Esophagus (tissue), 2 donors: ENCODE results near the gene PODXL2. TPM values are rescaled to one million over a fixed set of nuclear protein-coding genes. Genes with fewer than 3 reads are reported as not detected.

Source experiments
- H3K27ac ChIP-seq, 2 donors: one replicate each; pipeline ENCODE4 v1.5.1; 2013; ENCODE audit warnings: low read depth in 2 of 2, mild to moderate bottlenecking in 2 of 2, inconsistent platforms in 1 of 2, low read length in 1 of 2, moderate library complexity in 1 of 2
- H3K27me3 ChIP-seq, 2 donors: one replicate each; pipeline ENCODE4 v1.6.1; 2013; ENCODE audit warnings: low read length in 2 of 2, control low read depth in 1 of 2, mild to moderate bottlenecking in 1 of 2; ENCODE audit not compliant: insufficient read depth in 2 of 2, control insufficient read depth in 1 of 2
- H3K36me3 ChIP-seq, 2 donors: one replicate each; pipeline ENCODE4 v1.6.1; 2013; ENCODE audit warnings: low read length in 1 of 2; ENCODE audit not compliant: control insufficient read depth in 2 of 2, insufficient read depth in 2 of 2
- H3K4me1 ChIP-seq, 2 donors: one replicate each; pipeline ENCODE4 v1.6.1; 2013; ENCODE audit warnings: low read length in 1 of 2; ENCODE audit not compliant: control insufficient read depth in 2 of 2, insufficient read depth in 2 of 2
- H3K4me3 ChIP-seq, 2 donors: one replicate each; pipeline ENCODE4 v1.5.1; 2013; ENCODE audit warnings: low read length in 2 of 2, mild to moderate bottlenecking in 2 of 2, low read depth in 1 of 2, moderate library complexity in 1 of 2
- H3K9me3 ChIP-seq, 2 donors: one replicate each; pipeline ENCODE4 v1.6.1; 2013; ENCODE audit warnings: mild to moderate bottlenecking in 2 of 2, low read depth in 1 of 2, low read length in 1 of 2, moderate library complexity in 1 of 2; ENCODE audit not compliant: control insufficient read depth in 2 of 2, insufficient read depth in 1 of 2
- WGBS, 2 donors: extraction: QIAGEN DNeasy Blood & Tissue Kit; methylation state at CpG; one replicate each; pipeline ENCODE4 v1.1.7; 2013; 5-methylcytosine and 5-hydroxymethylcytosine counted together
- polyA plus RNA-seq, 2 donors: library from polyadenylated mRNA; stranded (reverse); fragments of 200-250 nt; gene quantifications; one replicate each; pipeline ENCODE4 v1.2.3, GENCODE V29; 2013
- donor health status: healthy with polysubstance abuse.
- donor health status: Bipolar disorder and iron deficiency.

The PODXL2 gene
- polyA plus RNA-seq, 2 donors = 2.5 to 3.6 TPM

DNA sequence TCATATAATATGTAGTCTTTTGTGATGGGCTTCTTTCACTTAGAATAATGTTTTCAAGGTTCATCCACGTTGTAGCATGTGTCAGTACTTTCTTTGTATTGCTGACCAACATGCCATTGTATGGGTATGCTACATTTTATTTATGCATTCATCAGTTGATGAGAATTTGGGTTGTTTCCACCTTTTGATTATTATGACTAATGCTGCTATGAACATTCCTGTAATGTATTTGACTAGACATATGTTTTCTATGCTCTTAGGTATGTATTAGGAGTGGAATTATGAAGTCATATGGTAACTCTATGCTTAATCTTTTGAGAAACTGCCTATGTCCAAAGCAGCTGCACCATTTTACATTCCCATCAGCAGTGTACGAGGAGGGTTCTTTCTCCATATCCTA, 3.2 kb upstream of the PODXL2 start:
- peaks cover under 1 to 12% of the 10 kb centered on the region in 2 donors for H3K36me3 ChIP-seq
- peaks cover 3 to 13% of the 10 kb centered on the region in 2 donors for H3K4me1 ChIP-seq
- no peak overlapping the region for H3K4me3 ChIP-seq
- H3K9me3 ChIP-seq = no peaks in the 10 kb centered on the region
- H3K27ac ChIP-seq = no peak overlapping the region
- H3K27me3 ChIP-seq = no peaks in the 10 kb centered on the region
- WGBS, 2 donors = 43 to 64% methylated on average over 2 of the region's 2 CpGs

DNA sequence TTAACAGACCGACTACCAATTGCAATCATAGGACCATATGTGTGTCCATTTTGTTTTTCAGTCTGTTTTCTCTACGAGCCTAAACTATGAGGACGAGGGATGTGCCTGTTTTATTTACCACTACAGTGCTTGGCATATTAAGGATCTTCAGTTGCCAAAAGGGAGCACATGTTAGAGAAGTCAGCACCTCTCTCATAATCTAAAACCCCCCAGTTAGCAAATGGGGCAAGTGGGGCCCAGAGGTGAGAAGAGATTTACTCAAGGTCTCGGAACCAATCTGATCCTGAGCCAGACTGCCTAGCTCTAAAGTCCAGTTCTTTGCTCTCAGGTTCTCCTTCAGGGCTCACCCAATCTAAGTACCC, 578 bp upstream of the PODXL2 start:
- Histone ChIP-seq H3K4me1 (peaks cover 3 to 13% of the 10 kb centered on the region in 2 donors), H3K27me3 (no peaks in the 10 kb centered on the region), H3K9me3 (no peaks in the 10 kb centered on the region), H3K27ac (no peak overlapping the region), H3K4me3 (no peak overlapping the region), H3K36me3 (no peaks in the 10 kb centered on the region)
- WGBS, 2 donors = 71 to 72% methylated on average over 4 of the region's 4 CpGs

DNA sequence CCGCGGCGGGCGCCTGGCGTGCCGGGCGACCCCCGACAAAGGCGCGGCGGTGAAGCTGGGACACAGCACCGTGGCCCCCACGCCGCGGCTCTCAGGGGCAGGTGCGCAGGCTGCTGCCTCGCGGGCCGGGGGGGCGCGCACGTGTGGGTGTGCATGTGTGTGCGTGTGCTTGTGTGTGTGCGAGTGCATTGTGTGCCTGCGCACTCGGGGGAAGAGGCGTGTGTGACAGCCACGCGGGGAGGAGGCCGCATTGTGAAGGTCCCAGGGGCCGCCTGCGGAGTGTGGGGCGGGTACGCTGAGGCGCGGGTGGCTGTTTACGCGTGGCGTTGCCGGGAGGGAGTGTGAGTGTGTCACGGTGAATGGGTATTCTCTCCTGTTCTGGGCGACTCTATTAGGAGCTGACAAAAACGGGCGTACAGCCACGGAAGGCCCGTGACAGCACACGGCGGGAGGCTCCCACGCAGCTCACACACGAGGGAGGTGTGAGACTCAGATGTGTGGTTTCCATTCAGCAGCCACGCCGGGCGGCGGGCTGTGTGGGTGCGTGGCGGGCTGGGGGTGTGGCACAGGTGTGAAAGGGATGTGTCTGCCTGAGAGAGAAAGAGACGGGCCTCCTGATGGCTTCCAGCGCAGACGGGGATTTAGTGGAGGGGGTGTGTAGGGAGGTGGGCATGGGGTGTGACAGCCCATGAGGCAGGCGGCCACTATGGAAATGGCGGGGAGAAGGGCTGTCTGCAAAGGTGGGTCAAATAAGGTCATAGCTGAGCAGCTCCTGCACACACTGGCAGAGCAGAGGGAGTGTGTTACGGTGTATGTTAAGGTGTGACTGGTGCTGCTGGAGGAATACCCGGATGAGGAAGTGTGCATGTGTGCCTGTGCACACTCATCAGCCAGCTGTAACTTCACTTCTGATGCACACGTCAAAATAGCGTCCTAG, 750 bp downstream of the PODXL2 start:
- Histone ChIP-seq H3K36me3 (no peaks in the 10 kb centered on the region), H3K27me3 (no peaks in the 10 kb centered on the region), H3K4me3 (peak overlapping the region; percentile 43 to 45), H3K4me1 (peaks cover 3 to 13% of the 10 kb centered on the region in 2 donors), H3K9me3 (no peaks in the 10 kb centered on the region), H3K27ac (no peak overlapping the region)
- 11 to 12% methylated on average over 64 to 65 of the region's 65 CpGs for WGBS, 2 donors

DNA sequence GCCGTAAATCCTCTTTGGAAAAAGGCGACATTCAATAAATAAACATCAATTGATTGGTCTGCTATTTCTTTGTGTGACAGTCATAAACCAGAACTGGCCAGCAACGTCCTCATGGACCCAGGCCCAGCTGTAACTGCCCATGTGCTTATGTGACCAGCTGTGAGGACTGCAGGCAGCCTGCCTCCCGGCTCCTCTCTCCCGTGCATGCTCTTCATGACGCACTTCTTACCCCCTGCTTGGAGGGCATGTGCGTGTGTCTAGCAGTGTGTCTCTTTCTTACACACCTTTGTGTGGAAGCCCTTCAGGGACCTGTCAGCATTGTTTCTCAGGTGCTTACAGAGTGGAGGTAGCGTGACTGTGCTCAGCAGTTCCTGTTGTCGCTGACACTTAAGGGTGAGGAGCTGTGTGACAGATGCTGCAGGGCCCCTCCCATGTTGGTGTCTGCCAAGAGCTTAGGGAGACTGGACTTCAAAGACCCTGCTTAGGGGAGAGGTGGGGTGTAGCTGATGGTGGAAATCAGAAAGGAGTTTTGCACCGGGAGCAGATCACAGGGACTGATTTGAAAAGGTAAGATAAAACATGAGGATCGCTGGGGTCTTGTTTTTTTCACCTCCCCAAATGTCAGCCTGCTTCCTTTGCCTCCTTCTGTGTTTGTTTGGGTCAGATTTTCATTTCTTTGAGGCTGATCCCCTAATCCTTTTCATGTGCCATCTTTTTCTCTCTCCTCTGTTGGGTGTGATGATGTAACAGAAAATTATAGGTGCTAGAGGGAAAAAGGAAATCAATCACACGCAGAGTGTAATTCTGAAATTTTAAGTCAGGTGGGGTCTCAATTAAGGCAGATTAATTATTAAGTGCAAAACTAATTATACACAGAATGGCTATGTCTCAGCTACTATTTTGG, 2.1 kb downstream of the PODXL2 start:
- H3K4me1 ChIP-seq = peaks cover 3 to 13% of the 10 kb centered on the region in 2 donors
- H3K4me3 ChIP-seq = no peak overlapping the region
- 87 to 90% methylated on average over 12 of the region's 12 CpGs for WGBS, 2 donors
- no peaks in the 10 kb centered on the region for H3K36me3 ChIP-seq
- no peaks in the 10 kb centered on the region for H3K27me3 ChIP-seq
- no peak overlapping the region for H3K27ac ChIP-seq
- no peaks in the 10 kb centered on the region for H3K9me3 ChIP-seq

DNA sequence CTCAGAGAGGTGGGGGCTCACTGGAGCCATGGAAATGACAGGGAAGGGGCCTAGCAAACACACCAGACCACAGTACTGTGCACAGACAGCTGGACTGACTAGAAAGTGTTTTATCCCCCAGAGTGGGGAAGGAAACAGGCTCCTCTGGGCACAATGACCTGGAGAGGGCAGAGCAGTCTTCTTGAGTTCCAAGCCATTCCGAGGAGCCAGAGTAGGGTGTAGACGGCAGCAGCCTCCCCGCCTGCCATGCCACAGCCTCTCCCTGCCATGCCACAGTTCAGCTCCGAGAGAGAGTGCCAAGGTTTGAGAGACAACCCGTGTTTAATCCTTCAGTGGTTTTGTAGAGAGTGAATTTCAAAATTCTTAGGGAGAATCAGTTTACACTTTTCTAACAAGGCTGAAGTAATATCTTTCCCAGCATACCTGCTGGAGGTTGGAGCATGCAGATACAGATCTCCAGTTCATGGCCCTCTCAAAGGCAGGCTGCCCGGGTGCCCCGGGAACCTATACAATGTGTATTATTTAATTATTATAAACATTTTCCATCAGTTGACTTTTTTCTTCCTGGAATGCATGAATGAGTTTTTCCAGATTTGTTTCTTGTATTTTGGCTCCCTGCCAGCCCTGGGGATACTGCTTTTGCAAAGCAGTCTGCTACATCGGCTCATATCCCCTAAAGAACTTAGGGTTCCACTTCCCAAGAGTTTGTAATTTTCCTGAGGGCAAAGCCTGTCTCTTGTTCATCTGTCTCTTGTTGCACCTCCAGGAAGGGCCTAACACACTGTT, 3.2 kb downstream of the PODXL2 start:
- Histone ChIP-seq H3K4me3 (no peak overlapping the region), H3K27me3 (no peaks in the 10 kb centered on the region), H3K9me3 (no peaks in the 10 kb centered on the region), H3K36me3 (no peaks in the 10 kb centered on the region), H3K27ac (no peak overlapping the region), H3K4me1 (peaks cover 3 to 13% of the 10 kb centered on the region in 2 donors)
- WGBS, 2 donors = 68 to 73% methylated on average over 8 of the region's 8 CpGs

DNA sequence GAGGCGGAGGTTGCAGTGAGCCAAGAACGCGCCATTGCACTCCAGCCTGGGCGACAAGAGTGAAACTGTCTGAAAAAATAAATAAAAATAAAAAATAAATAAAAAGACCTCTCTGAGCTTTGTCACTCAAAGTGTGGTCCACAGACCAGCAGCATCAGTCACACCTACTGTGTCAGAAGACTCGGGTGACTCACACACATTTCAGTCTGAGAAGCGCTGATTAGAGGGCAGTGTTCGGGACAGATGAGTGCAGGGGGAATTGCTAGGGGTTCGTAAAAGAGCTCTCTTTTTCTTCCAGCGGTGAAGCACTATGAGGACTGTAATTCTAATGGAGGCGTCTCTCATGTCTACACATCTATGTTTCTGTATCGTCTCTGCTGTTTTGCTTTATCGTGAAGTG, 5.7 kb downstream of the PODXL2 start:
- no peaks in the 10 kb centered on the region for H3K9me3 ChIP-seq
- no peak overlapping the region for H3K27ac ChIP-seq
- H3K27me3 ChIP-seq = no peaks in the 10 kb centered on the region
- peaks cover 3 to 10% of the 10 kb centered on the region in 2 donors for H3K4me1 ChIP-seq
- 93 to 97% methylated on average over 12 of the region's 12 CpGs for WGBS, 2 donors
- no peaks in the 10 kb centered on the region for H3K36me3 ChIP-seq
- H3K4me3 ChIP-seq = no peak overlapping the region

DNA sequence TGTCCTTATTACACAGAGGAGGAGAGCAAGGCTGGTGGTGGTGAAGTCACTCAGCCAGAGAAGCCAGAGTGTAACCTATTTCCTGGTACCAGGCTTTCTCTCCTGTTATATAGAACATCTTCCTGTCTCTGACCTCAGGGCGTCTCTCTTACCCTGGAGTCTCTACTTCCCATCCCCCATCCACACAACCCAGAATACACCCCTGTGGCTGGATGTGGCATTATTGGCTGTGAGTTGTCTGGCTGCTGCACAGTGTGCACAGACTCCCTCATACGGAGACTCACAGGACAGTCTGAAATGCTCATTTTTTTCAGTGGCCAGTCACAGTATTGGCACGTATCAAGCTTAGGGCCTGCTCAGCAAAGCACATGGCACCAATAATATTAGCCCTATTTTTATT, 8.6 kb downstream of the PODXL2 start:
- no peak overlapping the region for H3K4me3 ChIP-seq
- no peaks in the 10 kb centered on the region for H3K27me3 ChIP-seq
- no peaks in the 10 kb centered on the region for H3K36me3 ChIP-seq
- no peak overlapping the region for H3K27ac ChIP-seq
- H3K4me1 ChIP-seq = no peaks in the 10 kb centered on the region
- WGBS, 2 donors = 79 to 82% methylated on average over 3 of the region's 3 CpGs
- no peaks in the 10 kb centered on the region for H3K9me3 ChIP-seq

DNA sequence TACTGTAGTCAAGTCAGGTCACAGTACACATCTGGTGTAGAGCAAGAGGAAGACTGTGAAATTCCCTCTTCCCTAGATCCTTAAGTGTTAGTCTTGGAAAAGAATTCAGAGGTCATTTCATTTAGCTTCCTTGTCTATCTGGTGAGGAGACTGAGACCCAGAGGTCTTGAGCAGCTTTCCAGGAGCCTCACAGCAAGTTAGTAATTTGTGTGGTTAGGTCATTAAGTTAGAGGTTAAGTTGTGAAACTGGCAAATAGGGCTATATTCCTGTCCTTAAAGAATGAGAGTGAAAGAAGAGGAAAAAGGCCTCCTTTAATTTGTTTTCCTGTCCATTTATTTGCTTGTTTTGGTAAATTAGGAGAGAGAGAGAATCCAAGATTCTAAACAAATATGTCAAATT, 9.0 kb downstream of the PODXL2 start:
- H3K27ac ChIP-seq = no peak overlapping the region
- no peak overlapping the region for H3K4me3 ChIP-seq
- H3K27me3 ChIP-seq = no peaks in the 10 kb centered on the region
- H3K9me3 ChIP-seq = no peaks in the 10 kb centered on the region
- no peaks in the 10 kb centered on the region for H3K4me1 ChIP-seq
- no peaks in the 10 kb centered on the region for H3K36me3 ChIP-seq
